Cardiac fibroblast (primary cell): ENCODE results near the gene PLA2G3.

ENCODE experiments used
- DNase-seq, 2 donors: peaks; one replicate each; pipeline versions ENCODE4 v3.0.0 to v3.0.0-alpha.2; 2010; ENCODE audit warnings: low read depth in 2 of 2
- H3K4me3 ChIP-seq, 2 donors: replicated peaks in 1 of 2; 1 replicate in 1 of 2; 2 replicates in 1 of 2; pipeline ENCODE4 v1.5.1; 2011; ENCODE audit warnings: low read depth in 2 of 2, low read length in 2 of 2, mild to moderate bottlenecking in 2 of 2, moderate library complexity in 1 of 2
- CTCF ChIP-seq: IDR thresholded peaks from one replicate; pipeline ENCODE4 v1.5.1; 2011; ENCODE audit warnings: low read depth, mild to moderate bottlenecking, low read length, inconsistent platforms

Gene PLA2G3

GRCh38 chr22:31087744-31088215, 52.5 kb downstream of the PLA2G3 start:
- no peak for DNase-seq
- TF ChIP-seq CTCF: no peak
- H3K4me3 ChIP-seq: no peak overlapping the region

- no peak overlapping the region for H3K4me3 ChIP-seq
- no peak for DNase-seq
- no peak for TF ChIP-seq CTCF
Measured at GRCh38 chr22:31086703-31087330, 53.5 kb downstream of the PLA2G3 start.

- no peak for TF ChIP-seq CTCF
- peak overlapping the region; percentile 75 to 90 for H3K4me3 ChIP-seq
- DNase-seq: no peak
Measured at GRCh38 chr22:31085928-31086327, 54.4 kb downstream of the PLA2G3 start.

GRCh38 chr22:31085493-31085824, 54.8 kb downstream of the PLA2G3 start:
- TF ChIP-seq CTCF: no peak
- peak; percentile 36 to 54 for DNase-seq

GRCh38 chr22:31084811-31085492, 55.4 kb downstream of the PLA2G3 start:
- peak; percentile 82 to 91 for DNase-seq
- H3K4me3 ChIP-seq: peak overlapping the region; percentile 75 to 90
- peak; percentile 64 for TF ChIP-seq CTCF

More at GRCh38 chr22:31085493-31085824, 54.8 kb downstream of the PLA2G3 start:
- H3K4me3 ChIP-seq: peak overlapping the region; percentile 75 to 90
